NCI-H1092 treated with DMSO at 0.1 percent for 48 hours (cell line): ENCODE measurements around the gene DLL4.
"Not testable (repeated sequence)": the region's sequence is repeated elsewhere in the genome, so short reads cannot be mapped to it uniquely, and the experiment has no call there.

Experiments used
- DNase-seq: peaks from one replicate; lab custom pipeline; 2025; lab: John Stamatoyannopoulos, UW

DLL4 gene

GRCh38 chr15:40958723-40959122 is 29.6 kb downstream of the DLL4 start:
- DNase-seq, result no peak

DNA sequence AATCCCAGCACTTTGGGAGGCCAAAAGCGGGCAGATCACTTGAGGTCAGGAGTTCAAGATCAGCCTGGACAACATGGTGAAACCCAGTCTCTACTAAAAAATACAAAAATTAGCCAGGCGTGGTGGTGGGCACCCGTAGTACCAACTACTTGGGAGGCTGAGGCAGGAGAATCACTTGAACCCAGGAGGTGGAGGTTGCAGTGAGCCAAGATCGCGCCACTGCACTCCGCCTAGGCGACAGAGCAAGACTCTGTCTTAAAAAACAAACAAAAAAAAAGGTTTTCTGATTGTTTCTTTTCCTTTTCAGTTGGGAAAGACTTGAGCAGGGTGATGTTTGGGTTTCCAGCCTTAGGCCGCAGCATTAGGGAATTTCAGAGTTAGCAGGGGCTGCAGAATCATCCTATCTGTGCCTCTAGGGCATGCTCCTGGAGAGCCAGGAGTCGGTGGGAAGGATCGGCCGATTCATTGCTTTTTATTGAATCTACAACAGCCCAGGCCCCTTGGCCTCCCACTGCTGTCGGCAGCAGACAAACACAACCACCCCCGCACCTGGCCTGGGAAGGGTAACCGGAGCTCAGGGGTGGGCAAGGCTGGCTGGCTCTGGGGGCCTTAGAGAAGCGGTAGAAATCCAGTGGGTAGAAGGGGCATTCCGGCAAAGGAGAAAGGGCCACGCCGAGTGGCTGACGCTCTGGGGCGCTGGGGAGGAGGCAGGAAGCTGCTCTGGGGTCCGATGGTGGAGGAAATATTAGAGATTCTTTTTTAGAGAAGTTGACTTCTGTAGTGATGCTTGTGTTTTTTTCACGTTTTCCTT is 30.4 kb downstream of the DLL4 start:
- DNase-seq, result peak; percentile 37

DNA sequence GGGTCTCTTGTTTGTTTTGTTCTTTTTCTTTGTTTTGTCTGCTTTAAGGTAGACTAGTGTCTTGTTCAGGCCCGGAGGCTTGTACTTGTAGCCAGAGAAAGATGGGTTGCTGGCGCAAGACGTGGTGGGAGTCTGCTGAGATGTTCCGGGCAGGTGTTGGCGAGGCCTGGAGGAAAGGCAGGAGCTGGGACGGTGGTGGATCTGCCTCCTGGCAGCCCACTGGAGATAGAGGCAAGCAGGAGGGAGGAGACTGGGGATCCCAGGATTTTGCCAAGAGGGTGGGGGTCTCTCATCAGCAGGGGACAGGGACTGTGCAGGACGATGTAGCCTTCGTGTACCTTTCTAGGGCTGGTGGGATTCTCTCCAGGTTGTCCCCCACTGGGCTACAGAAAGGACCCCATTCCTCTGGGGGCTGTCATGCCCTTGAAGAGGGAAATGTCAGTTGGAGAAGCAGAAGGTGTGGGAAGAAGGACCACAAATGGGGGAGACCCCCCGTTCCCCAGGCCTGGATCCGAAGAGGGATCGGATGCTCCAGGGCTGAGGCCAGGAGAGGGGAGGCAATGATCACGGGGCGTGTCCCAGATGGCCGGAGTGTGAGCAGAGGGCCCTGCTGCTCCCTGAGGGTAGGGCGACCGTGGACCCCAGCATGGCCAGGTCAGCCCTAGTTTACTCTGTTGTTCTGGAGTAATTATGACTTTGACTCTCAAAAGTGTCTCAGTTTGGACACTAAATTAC is 31.2 kb downstream of the DLL4 start:
- no peak for DNase-seq

DNA sequence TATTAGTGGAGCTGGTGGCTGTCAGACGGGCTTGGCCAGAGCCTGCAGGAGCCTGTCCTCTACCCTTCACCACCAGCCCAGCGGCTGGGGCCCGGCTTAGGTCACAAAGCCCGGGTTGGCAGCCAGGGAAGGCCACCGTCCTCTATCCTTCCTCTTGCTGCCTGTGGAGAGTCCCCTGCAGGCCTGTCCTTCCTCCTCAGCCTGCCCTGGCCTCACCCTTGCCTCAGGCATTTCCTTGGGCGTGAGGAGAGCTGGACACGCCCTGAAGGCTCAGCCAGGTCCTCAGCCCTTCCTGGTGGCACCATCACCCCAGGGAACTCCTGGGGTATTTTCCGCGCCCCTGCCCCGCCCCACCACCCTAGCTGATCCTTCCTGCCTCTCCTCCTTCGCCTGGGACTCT is 31.8 kb downstream of the DLL4 start:
- DNase-seq, result no peak

- DNase-seq, result not testable (repeated sequence)
Observed at GRCh38 chr15:40961740-40962139, 32.6 kb downstream of the DLL4 start.

DNA sequence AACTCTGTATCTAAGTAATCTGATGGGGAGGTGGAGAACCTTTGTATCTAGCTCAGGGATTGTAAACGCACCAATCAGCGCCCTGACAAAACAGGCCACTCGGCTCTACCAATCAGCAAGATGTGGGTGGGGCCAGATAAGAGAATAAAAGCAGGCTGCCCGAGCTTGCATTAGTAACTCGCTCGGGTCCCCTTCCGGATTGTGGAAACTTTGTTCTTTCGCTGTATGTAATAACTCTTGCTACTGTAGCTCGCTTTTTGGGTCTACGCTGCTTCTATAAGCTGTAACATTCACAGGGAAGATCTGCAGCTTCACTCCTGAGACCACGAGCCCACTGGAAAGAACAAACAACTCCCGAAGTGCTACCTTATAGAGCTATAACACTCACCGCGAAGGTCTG is 33.2 kb downstream of the DLL4 start:
- not testable (repeated sequence) for DNase-seq

DNA sequence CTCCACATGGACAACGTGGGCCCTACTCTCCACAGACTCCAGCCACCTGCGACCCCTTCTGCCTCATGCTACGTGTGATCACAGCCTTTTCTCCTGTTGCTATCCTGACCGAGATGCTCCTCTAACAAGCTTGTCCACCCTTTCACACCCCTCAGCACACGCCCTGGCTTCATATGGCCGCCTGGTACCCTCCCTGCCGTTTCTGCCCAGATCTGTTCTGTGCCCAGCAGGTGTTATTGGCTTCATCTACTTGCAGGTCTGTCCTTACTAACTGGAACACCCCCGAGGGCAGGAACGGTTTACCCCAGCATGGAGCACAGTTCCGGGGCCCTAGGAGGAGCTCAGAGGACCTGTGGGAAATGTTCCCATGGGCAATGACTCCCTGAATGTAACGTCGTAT is 34.1 kb downstream of the DLL4 start:
- no peak for DNase-seq

DNA sequence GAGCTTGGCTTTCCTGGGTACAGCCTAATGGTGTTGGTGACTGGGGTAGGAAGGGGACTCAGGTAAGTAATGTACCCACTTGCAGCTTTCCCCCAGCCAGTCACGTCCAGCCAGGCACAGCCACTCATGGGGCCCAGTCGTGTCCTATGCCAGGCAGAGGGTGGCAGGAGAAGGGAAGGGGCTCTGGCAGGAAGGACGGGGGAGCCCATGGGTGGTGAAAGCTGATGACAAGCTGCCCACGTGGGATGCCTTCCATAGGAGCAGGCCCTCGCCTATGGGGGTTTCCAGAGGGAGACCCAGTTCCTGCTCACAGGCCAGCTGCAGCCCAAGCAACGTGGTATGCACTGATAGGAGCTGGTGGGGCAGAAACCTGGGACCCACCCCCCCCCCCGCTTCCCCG is 34.9 kb downstream of the DLL4 start:
- DNase-seq, result no peak

DNA sequence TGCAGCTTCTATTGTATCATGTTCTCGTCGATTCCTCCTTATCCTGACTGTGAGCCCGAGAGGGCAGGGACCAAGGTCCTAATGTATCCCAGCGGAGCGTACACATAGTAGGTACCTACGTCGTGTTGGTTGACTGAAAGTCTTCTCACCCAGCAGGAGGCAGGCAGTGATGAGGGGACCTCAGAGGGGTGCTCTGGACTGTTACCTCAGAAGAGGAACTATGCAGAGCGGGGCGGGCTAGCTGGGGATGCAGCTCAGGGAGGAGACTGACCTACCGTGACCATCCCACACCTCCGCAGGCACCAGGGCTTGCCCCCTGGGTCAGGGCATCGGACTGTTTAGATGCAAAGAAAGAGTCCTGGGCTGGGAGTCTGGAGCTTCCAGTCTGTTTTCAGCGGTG is 35.5 kb downstream of the DLL4 start:
- DNase-seq, result no peak

- no peak for DNase-seq
Observed at GRCh38 chr15:40968290-40969085, 39.3 kb downstream of the DLL4 start.

DNA sequence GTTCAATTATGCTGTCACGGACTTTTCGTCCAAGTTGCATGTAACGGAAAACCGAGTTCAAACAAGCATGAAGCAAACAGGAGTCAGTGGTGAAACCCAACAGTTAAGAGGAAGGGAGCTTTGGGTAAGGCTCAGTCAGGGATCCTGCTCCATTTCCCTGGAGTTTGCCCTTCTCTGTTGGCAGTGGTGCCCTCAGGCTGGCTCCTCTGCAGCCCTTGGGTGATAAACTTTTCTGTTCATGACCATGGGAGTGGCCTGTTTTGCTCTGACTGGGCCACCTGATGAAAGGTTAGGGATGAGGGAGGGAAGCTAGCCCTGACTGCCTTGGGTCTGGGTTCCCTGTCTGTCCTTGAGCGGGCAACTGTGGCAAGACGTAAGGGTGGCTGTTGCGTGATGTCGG is 40.2 kb downstream of the DLL4 start:
- no peak for DNase-seq

- DNase-seq, result no peak
Observed at GRCh38 chr15:40974879-40975278, 45.7 kb downstream of the DLL4 start.

DNA sequence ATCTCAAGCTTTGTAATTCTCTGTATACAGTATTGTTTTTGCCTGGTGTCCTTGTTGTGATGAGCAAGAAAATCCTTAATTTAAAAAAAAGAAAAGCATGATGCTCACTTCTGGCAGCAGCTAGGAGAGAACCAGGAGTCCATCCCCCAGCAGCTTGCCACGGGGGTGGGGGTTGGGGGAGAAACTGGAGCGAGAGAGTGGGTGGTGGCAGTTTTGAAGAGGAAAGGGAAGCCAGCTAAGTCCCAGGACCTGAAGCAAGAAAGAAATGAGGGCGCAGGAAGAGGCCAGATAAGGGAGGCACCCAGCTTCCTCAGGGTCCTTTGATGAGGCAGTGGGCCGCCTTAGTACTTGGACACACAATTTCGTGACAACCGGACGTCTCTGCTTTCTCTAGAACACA is 47.7 kb downstream of the DLL4 start:
- DNase-seq, result no peak

DNA sequence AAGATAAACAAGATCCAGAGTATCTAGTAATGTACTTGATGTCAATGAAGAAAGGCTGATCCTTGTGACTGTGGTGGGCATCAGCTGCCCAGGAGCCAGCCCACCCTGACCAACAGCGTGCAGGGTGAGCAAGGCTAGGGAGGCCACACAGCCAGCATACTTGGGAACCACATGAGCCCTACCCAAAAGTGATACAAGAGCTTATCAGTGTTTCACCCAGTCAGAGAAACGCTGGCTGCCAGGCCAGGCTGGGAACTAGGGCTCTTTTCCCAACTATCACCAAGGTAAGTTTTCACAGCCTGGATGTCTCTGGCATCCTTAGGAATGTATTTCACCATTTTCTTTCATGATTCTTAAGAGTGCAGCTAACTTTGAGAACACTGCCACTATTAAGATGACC is 49.0 kb downstream of the DLL4 start:
- DNase-seq, result no peak

GRCh38 chr15:40978562-40978961 is 49.4 kb downstream of the DLL4 start:
- DNase-seq, result no peak

DNA sequence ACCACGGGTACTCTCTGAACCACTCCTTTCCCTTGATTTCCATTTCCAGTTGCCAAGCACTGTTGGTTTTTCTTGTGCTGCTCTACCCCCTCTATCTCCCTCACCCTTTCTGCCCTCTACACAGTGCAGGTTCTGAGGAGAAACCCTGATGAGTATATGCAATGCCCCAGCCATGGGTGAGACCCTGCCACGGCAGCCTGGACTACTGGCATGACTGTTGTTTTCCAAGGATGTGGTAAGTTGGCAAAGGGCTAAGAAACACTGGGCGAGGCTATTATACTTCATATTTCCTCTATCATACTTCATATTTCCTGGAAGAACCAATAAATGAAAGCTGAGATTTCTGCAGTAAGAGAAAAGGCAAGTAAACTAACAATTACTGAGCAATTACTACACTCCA is 52.0 kb downstream of the DLL4 start:
- no peak for DNase-seq

- no peak for DNase-seq
Observed at GRCh38 chr15:40982855-40983254, 53.7 kb downstream of the DLL4 start.

DNA sequence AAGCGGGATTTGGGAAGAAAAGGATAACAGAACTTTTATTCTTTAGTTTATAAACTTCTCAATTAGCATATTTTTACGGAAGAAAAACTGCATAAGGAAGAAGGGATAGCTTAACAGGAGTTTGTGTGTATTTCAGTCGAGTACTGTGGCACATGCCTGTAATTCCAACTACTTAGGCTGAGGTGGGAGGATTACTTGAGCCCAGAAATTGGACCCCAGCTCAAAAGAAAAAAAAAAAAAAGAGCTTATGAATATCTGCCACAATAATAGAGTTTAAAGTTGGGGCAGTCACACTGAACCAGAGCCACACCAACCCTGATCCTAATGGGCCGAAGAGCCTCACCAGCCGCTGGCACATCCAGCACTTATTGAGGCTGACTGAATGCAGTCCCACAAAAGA is 55.3 kb downstream of the DLL4 start:
- DNase-seq, result no peak

DNA sequence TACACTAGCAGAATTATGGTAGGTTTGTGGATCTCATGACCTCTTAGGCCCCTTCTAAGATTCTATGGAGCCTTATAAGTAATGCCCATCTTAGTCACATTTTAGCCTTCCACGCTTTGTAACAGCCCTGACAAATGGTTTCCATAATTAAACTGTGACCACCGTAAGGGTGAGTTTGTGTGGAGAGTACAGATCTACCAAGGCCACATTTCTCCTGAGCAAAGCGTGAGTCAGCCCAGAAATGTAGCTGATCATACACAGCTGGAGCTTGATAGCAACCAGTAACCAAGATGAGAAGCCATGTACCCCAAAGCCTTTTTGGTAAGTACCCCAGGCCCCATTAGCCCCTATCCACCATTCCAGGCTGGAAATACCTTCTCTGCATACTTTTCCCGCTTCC is 55.8 kb downstream of the DLL4 start:
- DNase-seq, result no peak

DNA sequence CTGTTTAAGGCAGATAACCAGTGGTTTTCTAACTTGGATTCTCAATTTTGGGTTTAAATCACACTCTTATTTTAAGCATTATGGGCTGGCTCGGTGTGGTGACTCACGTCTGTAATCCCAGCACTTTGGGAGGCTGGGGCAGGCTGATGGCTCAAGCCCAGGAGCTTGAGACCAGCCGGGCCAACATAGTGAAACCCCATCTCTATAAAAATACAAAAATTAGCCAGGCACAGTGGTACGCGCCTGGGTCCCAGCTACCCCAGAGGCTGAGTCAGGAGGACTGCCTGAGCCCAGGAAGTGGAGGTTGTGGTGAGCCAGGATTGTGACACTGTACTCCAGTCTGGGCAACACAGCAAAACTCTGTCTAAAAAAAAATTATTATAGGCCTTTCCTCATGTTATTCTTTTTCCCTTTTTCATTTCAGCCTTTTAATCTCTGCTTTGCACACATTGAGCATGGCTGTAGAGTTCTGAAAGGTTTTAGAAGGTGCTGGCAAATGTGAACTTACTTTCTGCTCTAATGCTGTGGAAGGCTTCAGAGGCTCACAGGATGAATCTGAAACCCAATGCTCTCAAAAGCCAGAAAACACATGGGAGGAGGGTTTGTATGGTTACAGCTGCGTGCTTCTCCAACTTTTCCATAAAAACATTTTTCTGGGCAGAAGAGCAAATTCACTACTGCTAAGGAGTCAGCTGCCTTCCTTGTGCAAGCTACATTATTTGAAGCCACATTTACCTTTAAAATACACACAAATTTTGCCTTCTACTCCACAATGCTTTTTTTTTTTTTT is 56.6 kb downstream of the DLL4 start:
- no peak for DNase-seq

DNA sequence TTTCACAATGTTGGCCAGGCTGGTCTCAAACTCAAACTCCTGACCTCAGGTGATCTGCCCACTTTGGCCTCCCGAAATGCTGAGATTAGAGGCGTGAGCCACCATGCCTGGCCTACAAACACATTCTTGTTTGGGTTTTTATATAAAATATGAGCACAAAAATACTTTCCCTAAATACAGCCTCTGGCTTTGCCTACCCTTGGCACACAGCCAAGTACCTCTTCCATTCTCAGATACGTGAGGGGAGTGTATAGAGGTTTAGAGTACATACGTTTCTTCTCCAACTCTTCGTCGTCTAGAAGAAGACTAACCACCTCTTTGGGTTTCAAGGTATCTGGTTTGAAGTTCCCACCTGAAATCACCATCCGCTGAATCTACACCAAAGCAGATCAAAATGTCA is 57.7 kb downstream of the DLL4 start:
- DNase-seq, result no peak

GRCh38 chr15:40988156-40988555 is 59.0 kb downstream of the DLL4 start:
- DNase-seq, result no peak
